GM12878 (cell line): ENCODE measurements around the gene VWA8. TPM values are rescaled to one million over a fixed set of nuclear protein-coding genes. Genes with fewer than 3 reads are reported as not detected.

ENCODE experiments used
- ATF7 ChIP-seq: fragments of 450-650 bp; IDR thresholded peaks from 2 replicates; pipeline ENCODE4 v1.6.1; 2016; ENCODE audit warnings: low read depth, mild to moderate bottlenecking
- CBFB ChIP-seq: IDR thresholded peaks from 2 replicates; pipeline ENCODE4 v1.6.1; 2016; ENCODE audit warnings: antibody characterized with exemption, low read depth
- CHD1 ChIP-seq: IDR thresholded peaks from 2 replicates; pipeline ENCODE4 v1.6.1; 2012; ENCODE audit warnings: low read depth, low read length, improper control_type of control experiment
- CHD4 ChIP-seq: fragments of 200-600 bp; sonication (generic); IDR thresholded peaks from 2 replicates; pipeline ENCODE4 v1.6.1; 2016; ENCODE audit warnings: mild to moderate bottlenecking
- FOXK2 ChIP-seq: fragments of 450-650 bp; IDR thresholded peaks from 2 replicates; pipeline ENCODE4 v1.6.1; 2017; ENCODE audit warnings: mild to moderate bottlenecking, moderate library complexity
- HDAC2 ChIP-seq: fragments of 200-600 bp; sonication (generic); IDR thresholded peaks from 2 replicates; pipeline ENCODE4 v1.6.1; 2017
- KAT2A ChIP-seq: conservative IDR thresholded peaks from 2 replicates; pipeline ENCODE4 v1.6.1; 2011; ENCODE audit warnings: low read depth, low read length; ENCODE audit not compliant: control insufficient read depth
- MEF2B ChIP-seq: fragments of 450-650 bp; IDR thresholded peaks from 2 replicates; pipeline ENCODE4 v1.6.1; 2018; ENCODE audit warnings: mild to moderate bottlenecking, moderate library complexity; ENCODE audit not compliant: partially characterized antibody, poor library complexity, severe bottlenecking
- NR2F1 ChIP-seq: fragments of 450-650 bp; conservative IDR thresholded peaks from 2 replicates; pipeline ENCODE4 v1.6.1; 2017; ENCODE audit warnings: mild to moderate bottlenecking
- NRF1 ChIP-seq: conservative IDR thresholded peaks from 2 replicates; pipeline ENCODE4 v1.6.1; 2011; ENCODE audit warnings: mild to moderate bottlenecking, low read depth, low read length, improper control_type of control experiment
- PAX5 ChIP-seq: IDR thresholded peaks from 2 replicates; pipeline ENCODE4 v1.6.1; 2011; ENCODE audit warnings: low read depth, low read length, borderline replicate concordance
- PAX8 ChIP-seq: fragments of 450-650 bp; IDR thresholded peaks from 2 replicates; pipeline ENCODE4 v1.6.1; 2017; ENCODE audit warnings: mild to moderate bottlenecking, moderate library complexity
- PKNOX1 ChIP-seq: fragments of 450-650 bp; IDR thresholded peaks from 2 replicates; pipeline ENCODE4 v1.6.1; 2016; ENCODE audit warnings: mild to moderate bottlenecking
- POLR2AphosphoS5 ChIP-seq: IDR thresholded peaks from 2 replicates; pipeline ENCODE4 v1.6.1; 2011; ENCODE audit warnings: mild to moderate bottlenecking, low read length, inconsistent platforms
- RAD21 ChIP-seq: IDR thresholded peaks from 2 replicates; pipeline ENCODE4 v1.6.1; 2011; ENCODE audit warnings: mild to moderate bottlenecking, low read depth, low read length, moderate library complexity; ENCODE audit not compliant: insufficient read depth
- RB1 ChIP-seq: fragments of 450-650 bp; formaldehyde crosslinking; IDR thresholded peaks from 2 replicates; pipeline ENCODE4 v1.6.1; 2017; ENCODE audit warnings: mild to moderate bottlenecking, borderline replicate concordance
- RBBP5 ChIP-seq: fragments of 200-600 bp; sonication (generic); conservative IDR thresholded peaks from 2 replicates; pipeline ENCODE4 v1.6.1; 2016
- TBL1XR1 ChIP-seq: IDR thresholded peaks from 2 replicates; pipeline ENCODE4 v1.6.1; 2012; ENCODE audit warnings: low read depth, low read length, improper control_type of control experiment
- TCF12 ChIP-seq: IDR thresholded peaks from 2 replicates; pipeline ENCODE4 v1.6.1; 2011; ENCODE audit warnings: low read depth, mild to moderate bottlenecking, low read length
- ZBTB40 ChIP-seq: fragments of 450-650 bp; IDR thresholded peaks from 2 replicates; pipeline ENCODE4 v1.6.1; 2016; ENCODE audit warnings: mild to moderate bottlenecking, moderate library complexity, borderline replicate concordance
- ZNF207 ChIP-seq: fragments of 450-650 bp; IDR thresholded peaks from 2 replicates; pipeline ENCODE4 v1.6.1; 2014; ENCODE audit warnings: antibody characterized with exemption, mild to moderate bottlenecking, borderline replicate concordance
- ZNF622 ChIP-seq: fragments of 450-650 bp; IDR thresholded peaks from 2 replicates; pipeline ENCODE4 v1.6.1; 2017; ENCODE audit warnings: mild to moderate bottlenecking, inconsistent platforms
- polyA plus RNA-seq, 11 experiments: library from polyadenylated mRNA; depleted of rRNA in 4 of 11; unstranded in 6 of 11; stranded (reverse) in 5 of 11; fragments of >200 nt; fragmentation: Nextera tagmentation in 4 of 11; fragmentation: Illumina TruSeq in 1 of 11; extraction: Ambion mirVana in 4 of 11; extraction: Trizol in 1 of 11; gene quantifications; 1 replicate in 1 of 11; 2 replicates in 10 of 11; pipeline versions ENCODE4 v1.2.1 to v1.2.3, GENCODE V29; 2011 to 2016; ENCODE audit warnings: inconsistent platforms in 2 of 11, missing spikeins in 2 of 11, low read depth in 1 of 11
- total RNA-seq, 4 experiments: library from RNA; depleted of rRNA in 3 of 4; stranded (reverse); fragments of >200 nt in 3 of 4; fragmentation: Illumina TruSeq in 1 of 4; extraction: Trizol in 1 of 4; gene quantifications; 2 replicates each; pipeline versions ENCODE4 v1.2.1 to v1.2.3, GENCODE V29; 2013 to 2021
- TF ChIP-seq, protein P1 (sequence below), 3 experiments: IDR thresholded peaks in 2 of 3; conservative IDR thresholded peaks in 1 of 3; 2 replicates each; pipeline ENCODE4 v1.5.1; 2011; ENCODE audit warnings: low read depth in 3 of 3, low read length in 3 of 3, mild to moderate bottlenecking in 3 of 3, control low read depth in 2 of 3, moderate library complexity in 2 of 3, inconsistent platforms in 1 of 3, mixed read lengths in 1 of 3; ENCODE audit not compliant: control insufficient read depth in 2 of 3, insufficient read depth in 1 of 3; ENCODE audit errors: extremely low read depth in 1 of 3
- TF ChIP-seq, protein P2 (sequence below): IDR thresholded peaks from 2 replicates; pipeline ENCODE4 v1.6.1; 2012; ENCODE audit warnings: low read depth, low read length, improper control_type of control experiment

The VWA8 gene
- total and polyA plus RNA-seq, 10 of the 15 experiments (the other 5 are each of a cell fraction or from before 2014, with no cell fraction given): 3.0 to 21.8 (median 13.5) TPM

DNA sequence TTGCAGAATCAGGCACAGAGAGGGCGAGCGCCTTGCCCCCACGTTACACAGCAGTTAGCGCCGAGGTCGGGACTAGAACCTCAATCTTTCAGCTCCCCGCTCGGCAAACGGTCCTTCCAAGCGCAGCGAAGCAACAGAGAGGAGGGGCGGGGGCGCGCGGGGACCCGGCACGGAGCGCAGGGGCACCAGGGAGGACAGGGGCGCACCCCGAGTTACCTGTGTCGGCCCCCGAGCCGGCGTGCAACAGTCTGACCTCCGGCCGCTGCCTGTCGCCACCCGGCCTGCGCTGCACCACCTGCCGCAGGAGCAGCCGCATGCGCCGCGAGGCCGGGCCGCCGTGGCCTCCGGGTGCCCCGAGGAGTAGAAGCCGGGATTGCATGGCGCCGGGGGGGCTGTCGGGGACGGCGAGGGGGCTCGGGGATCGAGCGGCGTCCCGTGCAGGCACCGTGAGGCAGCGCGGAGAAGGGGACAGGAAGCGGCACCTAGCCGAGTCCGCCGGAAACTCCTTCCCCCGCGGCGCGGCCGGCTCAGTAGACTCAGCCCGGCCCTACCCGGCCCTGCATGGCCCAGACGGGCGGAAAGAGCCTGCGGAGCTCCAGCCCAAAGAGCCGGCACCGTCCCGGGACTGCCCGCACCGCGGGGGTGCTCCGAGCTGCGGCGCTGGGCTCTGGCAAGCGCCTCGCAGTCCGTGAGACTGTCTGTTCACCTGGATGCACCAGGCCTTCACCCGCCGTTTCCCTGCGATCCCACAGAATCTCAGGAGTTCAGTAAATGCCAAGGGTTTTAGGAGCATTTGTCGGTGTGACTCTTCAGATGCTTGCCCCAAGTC, at the start of gene VWA8 (continued):
- no peak for TF ChIP-seq PKNOX1
- TF ChIP-seq CBFB: no peak
- no peak for TF ChIP-seq ZNF622
- TF ChIP-seq CHD1: no peak
- TF ChIP-seq MEF2B: peak; percentile 18
- TF ChIP-seq TCF12: peak; percentile 54; the same call in 1 of the 2 replicates
- no peak for TF ChIP-seq CHD4
- TF ChIP-seq, protein P1, sequence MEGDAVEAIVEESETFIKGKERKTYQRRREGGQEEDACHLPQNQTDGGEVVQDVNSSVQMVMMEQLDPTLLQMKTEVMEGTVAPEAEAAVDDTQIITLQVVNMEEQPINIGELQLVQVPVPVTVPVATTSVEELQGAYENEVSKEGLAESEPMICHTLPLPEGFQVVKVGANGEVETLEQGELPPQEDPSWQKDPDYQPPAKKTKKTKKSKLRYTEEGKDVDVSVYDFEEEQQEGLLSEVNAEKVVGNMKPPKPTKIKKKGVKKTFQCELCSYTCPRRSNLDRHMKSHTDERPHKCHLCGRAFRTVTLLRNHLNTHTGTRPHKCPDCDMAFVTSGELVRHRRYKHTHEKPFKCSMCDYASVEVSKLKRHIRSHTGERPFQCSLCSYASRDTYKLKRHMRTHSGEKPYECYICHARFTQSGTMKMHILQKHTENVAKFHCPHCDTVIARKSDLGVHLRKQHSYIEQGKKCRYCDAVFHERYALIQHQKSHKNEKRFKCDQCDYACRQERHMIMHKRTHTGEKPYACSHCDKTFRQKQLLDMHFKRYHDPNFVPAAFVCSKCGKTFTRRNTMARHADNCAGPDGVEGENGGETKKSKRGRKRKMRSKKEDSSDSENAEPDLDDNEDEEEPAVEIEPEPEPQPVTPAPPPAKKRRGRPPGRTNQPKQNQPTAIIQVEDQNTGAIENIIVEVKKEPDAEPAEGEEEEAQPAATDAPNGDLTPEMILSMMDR (IDR thresholded peaks at IDR 0.05 in 2 of 3, conservative IDR thresholded peaks at IDR 0.05 in 1 of 3; ENCODE audit: control insufficient read depth in 2 of 3, extremely low read depth in 1 of 3, insufficient read depth in 1 of 3, low read depth in 3 of 3, low read length in 3 of 3): 0 out of 6 replicates have a peak, but pooled peaks of 1 of the 3 experiments have one; percentile 2
- no peak for TF ChIP-seq PAX8
- peak; percentile 88; the same call in 1 of the 2 replicates for TF ChIP-seq RBBP5
- no peak for TF ChIP-seq ZNF207
- no peak for TF ChIP-seq KAT2A
- peak; percentile 79 for TF ChIP-seq NR2F1
- TF ChIP-seq PAX5: no peak
- TF ChIP-seq POLR2AphosphoS5: peak; percentile 80
- TF ChIP-seq FOXK2: no peak
- TF ChIP-seq NRF1: no peak
- TF ChIP-seq HDAC2: no peak
- TF ChIP-seq RAD21: no peak
- TF ChIP-seq TBL1XR1: 0 out of 2 replicates have a peak, but pooled peaks have one; percentile 25
- no peak for TF ChIP-seq ATF7
- TF ChIP-seq, protein P2, sequence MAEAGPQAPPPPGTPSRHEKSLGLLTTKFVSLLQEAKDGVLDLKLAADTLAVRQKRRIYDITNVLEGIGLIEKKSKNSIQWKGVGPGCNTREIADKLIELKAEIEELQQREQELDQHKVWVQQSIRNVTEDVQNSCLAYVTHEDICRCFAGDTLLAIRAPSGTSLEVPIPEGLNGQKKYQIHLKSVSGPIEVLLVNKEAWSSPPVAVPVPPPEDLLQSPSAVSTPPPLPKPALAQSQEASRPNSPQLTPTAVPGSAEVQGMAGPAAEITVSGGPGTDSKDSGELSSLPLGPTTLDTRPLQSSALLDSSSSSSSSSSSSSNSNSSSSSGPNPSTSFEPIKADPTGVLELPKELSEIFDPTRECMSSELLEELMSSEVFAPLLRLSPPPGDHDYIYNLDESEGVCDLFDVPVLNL: no peak
- TF ChIP-seq ZBTB40: peak; percentile 94
- TF ChIP-seq RB1: peak; percentile 60; the same call in 1 of the 2 replicates
